HEK293 (cell line): ENCODE measurements around the gene SS18L1.
A peak's percentile ranks its signal among the peaks of the same experiment; 100 is the strongest.

ENCODE experiments used
- CTCF ChIA-PET: fragments of 350-600 bp; formaldehyde crosslinking; extraction: SDS; loops from one replicate; lab custom pipeline; 2021; ENCODE audit warnings: antibody characterized with exemption; lab: Yijun Ruan, JAX
- POLR2A ChIA-PET: fragments of 300-600 bp; formaldehyde crosslinking; extraction: SDS; loops from one replicate; lab custom pipeline; 2020; ENCODE audit warnings: antibody characterized with exemption, inconsistent platforms; lab: Yijun Ruan, JAX
- H3K27ac ChIP-seq: fragments of 200-500 bp; sonication (Bioruptor generic); 2 replicates; pipeline ENCODE4 v1.5.1; 2014; ENCODE audit warnings: low read depth, low read length, control low read depth, inconsistent platforms; ENCODE audit errors: extremely low read depth
- H3K36me3 ChIP-seq, 2 experiments: fragments of 200-500 bp in 1 of 2; sonication (Bioruptor generic) in 1 of 2; 1 replicate in 1 of 2; 2 replicates in 1 of 2; pipeline ENCODE4 v1.5.1; 2014 to 2017; ENCODE audit warnings: inconsistent platforms in 2 of 2, low read length in 2 of 2; ENCODE audit not compliant: control insufficient read depth in 2 of 2, insufficient read depth in 1 of 2
- H3K4me1 ChIP-seq: fragments of 200-500 bp; sonication (Bioruptor generic); 2 replicates; pipeline ENCODE4 v1.5.1; 2014; ENCODE audit warnings: mild to moderate bottlenecking, low read length, inconsistent platforms; ENCODE audit not compliant: control insufficient read depth, insufficient read depth
- H3K4me3 ChIP-seq: 2 replicates; pipeline ENCODE4 v1.5.1; 2011; ENCODE audit warnings: low read depth, mild to moderate bottlenecking, control low read depth, low read length, moderate library complexity
- H3K9me3 ChIP-seq: fragments of 200-500 bp; sonication (Bioruptor generic); 2 replicates; pipeline ENCODE4 v1.5.1; 2014; ENCODE audit warnings: low read depth, low read length, inconsistent platforms; ENCODE audit not compliant: control insufficient read depth, insufficient read depth
- GFI1B ChIP-seq: fragments of 450-650 bp; formaldehyde crosslinking; IDR thresholded peaks from 2 replicates; pipeline ENCODE4 v1.5.1; 2016; ENCODE audit warnings: missing biosample characterization, missing genetic modification characterization
- INSM2 ChIP-seq: fragments of 450-650 bp; formaldehyde crosslinking; IDR thresholded peaks from 2 replicates; pipeline ENCODE4 v1.5.1; 2016; ENCODE audit warnings: missing biosample characterization, missing genetic modification characterization
- KLF16 ChIP-seq: fragments of 450-650 bp; formaldehyde crosslinking; IDR thresholded peaks from 2 replicates; pipeline ENCODE4 v1.5.1; 2017; ENCODE audit warnings: missing biosample characterization, missing genetic modification characterization
- KLF9 ChIP-seq: fragments of 450-650 bp; formaldehyde crosslinking; IDR thresholded peaks from 2 replicates; pipeline ENCODE4 v1.5.1; 2016; ENCODE audit warnings: missing biosample characterization, missing genetic modification characterization, low read depth
- OSR2 ChIP-seq: fragments of 450-650 bp; formaldehyde crosslinking; IDR thresholded peaks from 2 replicates; pipeline ENCODE4 v1.5.1; 2016; ENCODE audit warnings: missing biosample characterization, missing genetic modification characterization
- OVOL3 ChIP-seq: fragments of 450-650 bp; formaldehyde crosslinking; IDR thresholded peaks from 2 replicates; pipeline ENCODE4 v1.5.1; 2016; ENCODE audit warnings: missing biosample characterization, missing genetic modification characterization
- SCRT1 ChIP-seq: fragments of 450-650 bp; formaldehyde crosslinking; IDR thresholded peaks from 2 replicates; pipeline ENCODE4 v1.5.1; 2016; ENCODE audit warnings: missing biosample characterization, missing genetic modification characterization, borderline replicate concordance
- ZBTB17 ChIP-seq: fragments of 450-650 bp; formaldehyde crosslinking; IDR thresholded peaks from 2 replicates; pipeline ENCODE4 v1.5.1; 2016; ENCODE audit warnings: missing biosample characterization, missing genetic modification characterization
- ZFP41 ChIP-seq: fragments of 450-650 bp; formaldehyde crosslinking; IDR thresholded peaks from 2 replicates; pipeline ENCODE4 v1.5.1; 2016; ENCODE audit warnings: missing biosample characterization, missing genetic modification characterization, borderline replicate concordance
- ZNF19 ChIP-seq: fragments of 450-650 bp; formaldehyde crosslinking; IDR thresholded peaks from 2 replicates; pipeline ENCODE4; 2016; ENCODE audit warnings: missing biosample characterization, missing genetic modification characterization, low read depth
- ZNF239 ChIP-seq: fragments of 450-650 bp; formaldehyde crosslinking; IDR thresholded peaks from 2 replicates; pipeline ENCODE4 v1.5.1; 2016; ENCODE audit warnings: missing biosample characterization, missing genetic modification characterization
- ZNF341 ChIP-seq: fragments of 450-650 bp; formaldehyde crosslinking; IDR thresholded peaks from 2 replicates; pipeline ENCODE4; 2016; ENCODE audit warnings: low read depth, missing biosample characterization, missing genetic modification characterization
- ZNF366 ChIP-seq: fragments of 450-650 bp; formaldehyde crosslinking; conservative IDR thresholded peaks from 2 replicates; pipeline ENCODE4 v1.5.1; 2016; ENCODE audit warnings: missing biosample characterization, missing genetic modification characterization
- ZNF510 ChIP-seq: fragments of 450-650 bp; formaldehyde crosslinking; IDR thresholded peaks from 2 replicates; pipeline ENCODE4 v1.5.1; 2018; ENCODE audit warnings: mild to moderate bottlenecking, missing genetic modification characterization, missing biosample characterization; ENCODE audit not compliant: insufficient replicate concordance
- ZNF529 ChIP-seq: fragments of 450-650 bp; formaldehyde crosslinking; IDR thresholded peaks from 2 replicates; pipeline ENCODE4 v1.5.1; 2017; ENCODE audit warnings: missing genetic modification characterization, missing biosample characterization; ENCODE audit not compliant: insufficient replicate concordance
- ZNF555 ChIP-seq: fragments of 450-650 bp; formaldehyde crosslinking; conservative IDR thresholded peaks from 2 replicates; pipeline ENCODE4 v1.5.1; 2017; ENCODE audit warnings: missing biosample characterization, mild to moderate bottlenecking, missing genetic modification characterization, inconsistent platforms
- ZNF560 ChIP-seq: fragments of 450-650 bp; formaldehyde crosslinking; IDR thresholded peaks from 2 replicates; pipeline ENCODE4 v1.5.1; 2017; ENCODE audit warnings: missing biosample characterization, missing genetic modification characterization, borderline replicate concordance
- ZNF571 ChIP-seq: fragments of 450-650 bp; formaldehyde crosslinking; IDR thresholded peaks from 2 replicates; pipeline ENCODE4 v1.5.0; 2017; ENCODE audit warnings: missing biosample characterization, missing genetic modification characterization
- ZNF621 ChIP-seq: fragments of 450-650 bp; formaldehyde crosslinking; IDR thresholded peaks from 2 replicates; pipeline ENCODE4 v1.5.1; 2017; ENCODE audit warnings: missing biosample characterization, missing genetic modification characterization
- ZNF792 ChIP-seq: fragments of 450-650 bp; formaldehyde crosslinking; IDR thresholded peaks from 2 replicates; pipeline ENCODE4 v1.5.1; 2016; ENCODE audit warnings: missing biosample characterization, missing genetic modification characterization
- TF ChIP-seq, protein P1 (sequence below): fragments of 450-650 bp; formaldehyde crosslinking; IDR thresholded peaks from 2 replicates; pipeline ENCODE4 v1.5.1; 2017; ENCODE audit warnings: missing biosample characterization, missing genetic modification characterization

The SS18L1 gene

DNA sequence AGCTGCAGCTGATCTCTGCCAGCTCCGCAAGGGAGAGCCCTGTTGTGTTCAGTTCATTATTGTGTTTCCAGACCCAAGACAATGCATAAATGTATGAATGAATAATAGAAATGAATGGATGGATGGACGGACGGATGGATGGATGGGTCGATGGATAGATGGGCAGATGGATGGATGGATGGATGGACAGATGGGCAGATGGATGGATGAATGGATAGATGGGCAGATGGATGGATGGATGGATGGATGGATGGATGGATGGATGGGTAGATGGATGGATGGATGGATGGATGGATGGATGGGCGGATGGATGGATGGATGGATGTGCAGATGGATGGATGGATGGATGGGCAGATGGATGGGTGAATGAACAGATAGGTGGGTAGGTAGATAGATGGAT, 38.0 kb upstream of the SS18L1 start:
- H3K9me3 ChIP-seq, result no peaks in the 10 kb centered on the region
- POLR2A ChIA-PET, result interaction anchor here (0.5 to 1.8 kb wide), 2 partner anchors 11 to 16 kb away, joined by 3 to 7 read pairs; no protein-coding TSS in a partner anchor
- H3K36me3 ChIP-seq, result no peaks in the 10 kb centered on the region
- no peak overlapping the region for H3K4me3 ChIP-seq
- H3K27ac ChIP-seq, result no peak overlapping the region
- no peak for TF ChIP-seq ZNF529
- peak; percentile 87 for TF ChIP-seq ZBTB17 (tag by site-specific recombination)
- TF ChIP-seq ZNF560 (tag by site-specific recombination), result no peak
- no peak for TF ChIP-seq ZNF792 (tag by site-specific recombination)
- TF ChIP-seq ZNF366, result peak; percentile 97
- TF ChIP-seq ZFP41 (tag by site-specific recombination), result no peak
- TF ChIP-seq ZNF555 (tag by site-specific recombination), result no peak
- no peak for TF ChIP-seq ZNF621 (tag by site-specific recombination)
- TF ChIP-seq ZNF19 (tag by site-specific recombination), result no peak
- CTCF ChIA-PET, result no interaction called here
- H3K4me1 ChIP-seq, result no peaks in the 10 kb centered on the region

DNA sequence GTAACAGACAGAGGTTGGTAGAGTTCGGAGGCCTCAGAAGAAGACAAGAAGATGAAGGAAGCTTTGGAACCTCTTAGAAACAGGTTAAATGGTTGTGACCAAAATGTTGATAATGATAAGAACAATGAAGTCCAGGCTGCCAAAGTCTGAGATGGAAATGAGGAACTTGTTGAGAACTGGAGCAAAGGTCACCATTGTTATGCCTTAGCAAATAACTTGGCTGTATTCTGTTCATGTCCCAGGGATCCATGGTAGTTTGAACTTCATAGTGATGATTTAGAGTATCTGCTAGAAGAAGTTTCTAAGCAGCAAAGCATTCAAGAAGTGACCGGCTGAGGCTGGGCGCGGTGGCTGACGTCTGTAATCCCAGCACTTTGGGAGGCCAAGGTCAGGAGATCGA, 32.4 kb upstream of the SS18L1 start:
- Histone ChIP-seq H3K27ac (no peak overlapping the region), H3K9me3 (no peaks in the 10 kb centered on the region), H3K36me3 (no peaks in the 10 kb centered on the region), H3K4me3 (no peak overlapping the region), H3K4me1 (no peaks in the 10 kb centered on the region)
- POLR2A ChIA-PET, result no interaction called here
- CTCF ChIA-PET, result interaction anchor here (1.1 kb wide), 1 partner anchor 24 kb away, joined by 4 read pairs; no protein-coding TSS in a partner anchor
- TF ChIP-seq ZNF341 (no peak), ZNF510 (tag by site-specific recombination) (no peak), OSR2 (tag by site-specific recombination) (no peak), OVOL3 (no peak), INSM2 (no peak), SCRT1 (tag by site-specific recombination) (no peak), KLF16 (tag by site-specific recombination) (no peak)
- TF ChIP-seq, protein P1, sequence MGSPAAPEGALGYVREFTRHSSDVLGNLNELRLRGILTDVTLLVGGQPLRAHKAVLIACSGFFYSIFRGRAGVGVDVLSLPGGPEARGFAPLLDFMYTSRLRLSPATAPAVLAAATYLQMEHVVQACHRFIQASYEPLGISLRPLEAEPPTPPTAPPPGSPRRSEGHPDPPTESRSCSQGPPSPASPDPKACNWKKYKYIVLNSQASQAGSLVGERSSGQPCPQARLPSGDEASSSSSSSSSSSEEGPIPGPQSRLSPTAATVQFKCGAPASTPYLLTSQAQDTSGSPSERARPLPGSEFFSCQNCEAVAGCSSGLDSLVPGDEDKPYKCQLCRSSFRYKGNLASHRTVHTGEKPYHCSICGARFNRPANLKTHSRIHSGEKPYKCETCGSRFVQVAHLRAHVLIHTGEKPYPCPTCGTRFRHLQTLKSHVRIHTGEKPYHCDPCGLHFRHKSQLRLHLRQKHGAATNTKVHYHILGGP, result no peak

GRCh38 chr20:62112368-62112767, 31.2 kb upstream of the SS18L1 start:
- CTCF ChIA-PET, result interaction anchor here (1.1 to 1.6 kb wide), 2 partner anchors 23 to 25 kb away, joined by 3 to 4 read pairs; no protein-coding TSS in a partner anchor
- Histone ChIP-seq H3K27ac (no peak overlapping the region), H3K36me3 (no peaks in the 10 kb centered on the region), H3K9me3 (no peaks in the 10 kb centered on the region), H3K4me1 (no peaks in the 10 kb centered on the region), H3K4me3 (no peak overlapping the region)
- TF ChIP-seq KLF9 (tag by site-specific recombination) (no peak), ZNF571 (tag by site-specific recombination) (no peak), ZNF239 (tag by site-specific recombination) (no peak), GFI1B (tag by site-specific recombination) (no peak)
- POLR2A ChIA-PET, result no interaction called here
